Endometrial microvascular endothelial cells (primary cell): Measurements from ENCODE around the gene EFCAB6. TPM values are rescaled to one million over a fixed set of nuclear protein-coding genes. Genes with fewer than 3 reads are reported as not detected.
"Not testable (repeated sequence)": the region's sequence is repeated elsewhere in the genome, so short reads cannot be mapped to it uniquely, and the experiment has no call there.

Experiments used
- in situ Hi-C: cut with HindIII; loops from 2 replicates; pipeline ENCODE4 v1.10.0; 2017; ENCODE audit warnings: low sequenced_read_pairs, low pct_unique_long_range_greater_than_20kb; ENCODE audit errors: inconsistent ontology term
- total RNA-seq: library from RNA; depleted of rRNA; stranded (reverse); fragments of >200 nt; gene quantifications from one replicate; pipeline ENCODE4 v1.2.3, GENCODE V29; 2015; ENCODE audit errors: inconsistent ontology term

Gene EFCAB6
- total RNA-seq, 1 donor from 2014 or later, result 0.46 TPM

- in situ Hi-C loops, result no loop called here
Observed at GRCh38 chr22:43693249-43693648, 118.9 kb downstream of the EFCAB6 start.

- in situ Hi-C loops, result no loop called here
Observed at GRCh38 chr22:43689356-43689755, 122.7 kb downstream of the EFCAB6 start.

DNA sequence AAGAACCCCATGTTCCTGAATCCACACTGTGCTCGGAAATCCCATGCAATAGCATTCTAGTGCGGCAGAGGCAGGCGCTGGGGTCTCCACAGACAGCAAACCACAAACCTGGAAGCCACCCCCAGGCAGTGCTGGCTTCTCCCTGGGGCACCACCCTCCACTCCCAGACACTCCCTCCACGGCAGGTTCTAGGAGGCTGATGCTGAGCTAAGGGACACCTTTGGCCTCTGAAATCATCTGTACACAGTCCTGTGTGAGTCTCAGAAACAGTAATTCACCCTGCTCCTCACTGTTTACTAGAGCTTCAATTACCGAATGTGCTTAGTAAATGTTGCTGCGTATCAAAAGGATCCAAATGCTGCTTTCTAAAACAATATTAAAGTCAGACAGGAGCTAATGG, 129.3 kb downstream of the EFCAB6 start:
- in situ Hi-C loops, result no loop called here

DNA sequence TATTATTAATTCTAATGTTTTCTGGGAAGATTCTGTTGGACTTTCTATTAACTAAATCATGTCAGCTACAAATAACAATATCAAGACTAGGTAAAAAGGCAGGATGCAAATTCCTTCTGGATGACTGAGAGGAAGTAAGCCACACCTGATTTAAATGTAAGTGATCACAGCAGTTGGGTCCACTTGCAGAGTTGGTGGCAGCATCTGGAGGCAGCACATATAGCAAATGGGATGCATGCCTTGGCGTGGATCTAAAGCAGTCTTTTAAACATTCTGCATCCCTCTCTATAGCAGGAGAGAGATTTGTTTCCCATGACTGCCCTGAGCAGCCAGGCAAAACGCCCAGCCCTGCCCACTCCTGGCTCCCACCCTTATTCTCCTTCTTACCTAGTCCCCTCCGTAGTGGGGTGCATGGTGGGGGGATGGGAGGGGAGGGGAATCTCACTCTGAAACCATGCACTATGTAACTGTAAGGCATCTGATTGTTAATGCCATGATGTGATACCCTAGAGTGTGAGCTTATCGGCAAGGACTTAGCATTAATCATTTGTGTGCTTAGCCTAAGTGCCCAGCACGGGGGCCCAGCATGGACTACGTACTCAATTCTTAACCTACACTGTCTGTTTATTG, 130.3 kb downstream of the EFCAB6 start:
- in situ Hi-C loops, result no loop called here

GRCh38 chr22:43670513-43670912, 141.6 kb downstream of the EFCAB6 start:
- in situ Hi-C loops, result no loop called here

DNA sequence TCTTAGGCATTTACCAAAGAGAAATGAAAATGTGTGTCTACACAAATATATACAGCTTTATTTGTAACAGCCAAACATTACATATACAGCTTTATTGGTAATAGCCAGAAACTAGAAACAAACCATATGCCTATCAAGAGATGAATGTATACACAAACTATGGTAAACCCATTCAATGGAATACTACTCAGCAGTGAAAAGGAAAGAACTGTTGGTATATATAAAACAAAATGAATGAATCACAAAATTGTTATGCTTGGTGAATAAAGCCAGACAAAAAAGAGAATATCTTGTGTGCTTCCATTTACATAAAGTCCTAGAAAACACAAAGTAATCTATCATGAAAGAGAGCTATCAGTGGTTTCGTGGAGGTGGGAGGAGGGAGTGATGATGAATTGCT, 142.9 kb downstream of the EFCAB6 start:
- in situ Hi-C loops, result no loop called here

DNA sequence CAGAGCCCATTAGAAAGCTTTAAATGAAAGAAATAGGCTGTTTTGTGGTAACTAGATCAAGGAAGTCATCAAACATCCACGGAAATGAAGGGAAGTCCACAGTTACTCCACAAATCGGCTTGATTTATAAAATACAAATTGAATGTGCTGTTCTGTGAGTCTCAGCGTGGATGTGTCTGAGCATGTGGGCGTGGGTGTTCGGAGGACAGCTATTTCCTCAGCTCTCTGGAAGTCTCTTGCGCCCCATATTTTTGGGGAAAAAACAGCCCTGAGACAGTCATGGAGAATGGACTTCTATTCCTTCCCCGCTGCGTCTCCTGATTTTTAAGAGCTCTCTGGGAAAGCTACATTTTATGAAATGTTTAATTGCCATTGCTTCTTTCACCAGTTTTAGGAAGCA, 144.4 kb downstream of the EFCAB6 start:
- in situ Hi-C loops, result no loop called here

DNA sequence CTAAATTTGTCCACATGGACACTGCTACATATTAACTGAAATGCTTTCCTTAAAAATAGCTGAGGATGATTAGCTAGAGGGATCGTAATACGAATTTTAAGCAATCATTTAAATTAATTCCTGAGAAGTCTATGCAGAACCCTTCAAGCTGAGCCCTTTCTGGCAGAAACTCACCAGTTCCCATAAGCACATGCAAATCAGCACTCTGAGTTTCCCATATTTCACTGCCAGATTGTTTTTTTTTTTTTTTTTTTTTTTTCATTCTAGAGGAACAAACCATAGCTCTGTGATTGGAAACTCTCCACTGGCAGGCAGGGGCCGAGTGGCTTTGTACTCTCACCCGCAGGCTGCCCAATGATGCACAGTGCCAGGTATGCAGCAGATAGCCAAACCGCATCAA, 145.6 kb downstream of the EFCAB6 start:
- in situ Hi-C loops, result no loop called here

DNA sequence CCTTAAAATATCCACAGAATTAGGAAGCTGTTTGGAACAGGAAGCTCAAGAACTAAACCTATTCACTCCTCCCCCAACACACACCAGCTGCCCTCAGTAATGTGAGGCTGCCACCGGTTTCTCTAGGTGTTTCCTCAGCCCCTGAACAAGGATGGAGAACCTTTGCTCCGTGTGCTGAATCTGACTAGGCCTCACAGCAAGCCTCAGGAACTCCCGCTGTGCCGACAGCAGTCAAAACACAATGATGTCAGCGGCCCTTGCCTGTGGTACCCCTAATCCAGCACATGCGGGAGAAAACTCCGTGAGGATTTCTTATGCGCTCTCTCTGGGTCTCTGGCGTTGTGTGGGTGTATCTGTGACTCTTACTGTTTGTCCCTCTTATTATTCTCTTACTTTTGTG, 153.3 kb downstream of the EFCAB6 start:
- in situ Hi-C loops, result no loop called here

DNA sequence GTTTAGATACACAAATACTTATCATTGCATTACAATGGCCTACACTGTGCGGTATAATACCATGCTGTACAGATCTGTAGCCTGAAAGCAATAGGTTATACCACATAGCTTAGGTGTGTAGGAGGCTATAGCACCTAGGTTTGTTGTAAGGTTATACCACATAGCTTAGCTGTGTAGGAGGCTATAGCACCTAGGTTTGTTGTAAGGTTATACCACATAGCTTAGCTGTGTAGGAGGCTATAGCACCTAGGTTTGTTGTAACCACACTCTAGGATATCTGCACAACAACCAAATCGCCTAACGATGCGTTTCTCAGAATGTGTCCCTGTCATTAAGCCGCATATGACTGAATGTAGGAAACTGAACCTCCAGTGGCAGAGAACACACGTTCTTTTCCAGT, 155.5 kb downstream of the EFCAB6 start:
- in situ Hi-C loops, result not testable (repeated sequence)

GRCh38 chr22:43654271-43654670, 157.8 kb downstream of the EFCAB6 start:
- in situ Hi-C loops, result no loop called here

GRCh38 chr22:43652845-43653244, 159.3 kb downstream of the EFCAB6 start:
- in situ Hi-C loops, result no loop called here

GRCh38 chr22:43643387-43643786, 168.7 kb downstream of the EFCAB6 start:
- in situ Hi-C loops, result no loop called here

DNA sequence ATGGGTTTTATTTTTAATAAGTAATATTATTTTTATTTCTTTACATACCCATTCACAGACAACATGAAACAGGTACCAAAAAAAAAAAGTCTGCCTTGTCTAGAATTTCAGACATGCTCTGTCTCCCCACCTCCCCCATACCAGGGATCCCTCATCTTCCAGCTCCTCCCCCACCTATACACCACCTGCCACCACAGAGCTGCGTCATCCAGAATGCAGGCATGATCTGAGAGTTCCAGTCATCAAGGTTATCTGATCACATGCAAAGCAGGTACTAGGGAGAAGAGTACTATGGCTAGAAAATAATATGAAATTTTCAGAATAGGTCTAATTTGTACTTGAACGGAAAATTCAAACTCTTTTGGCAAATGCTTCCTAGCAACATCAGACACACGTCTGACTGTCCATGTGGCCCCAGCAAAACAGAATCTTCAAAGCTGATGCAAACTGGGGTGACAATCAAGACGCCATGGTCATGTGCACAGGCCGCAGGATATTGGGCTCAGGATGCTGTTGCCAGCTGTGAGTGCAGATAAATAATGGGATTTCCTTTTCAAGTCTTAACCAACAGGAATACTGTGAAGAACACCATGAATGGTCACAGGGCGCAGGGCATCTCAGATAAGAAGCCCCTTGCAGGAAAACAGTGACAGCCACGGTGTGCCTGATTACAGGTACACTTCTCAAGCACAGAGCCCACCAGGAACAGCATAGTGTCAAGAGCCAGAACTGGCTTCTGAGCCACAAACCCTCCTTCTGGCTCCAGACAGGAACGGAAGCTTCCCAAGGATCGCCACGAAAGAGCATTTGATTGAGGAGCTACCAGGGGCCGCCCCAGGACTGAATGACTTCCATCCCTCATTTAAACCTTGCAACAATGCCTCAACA, 169.5 kb downstream of the EFCAB6 start:
- in situ Hi-C loops, result no loop called here

DNA sequence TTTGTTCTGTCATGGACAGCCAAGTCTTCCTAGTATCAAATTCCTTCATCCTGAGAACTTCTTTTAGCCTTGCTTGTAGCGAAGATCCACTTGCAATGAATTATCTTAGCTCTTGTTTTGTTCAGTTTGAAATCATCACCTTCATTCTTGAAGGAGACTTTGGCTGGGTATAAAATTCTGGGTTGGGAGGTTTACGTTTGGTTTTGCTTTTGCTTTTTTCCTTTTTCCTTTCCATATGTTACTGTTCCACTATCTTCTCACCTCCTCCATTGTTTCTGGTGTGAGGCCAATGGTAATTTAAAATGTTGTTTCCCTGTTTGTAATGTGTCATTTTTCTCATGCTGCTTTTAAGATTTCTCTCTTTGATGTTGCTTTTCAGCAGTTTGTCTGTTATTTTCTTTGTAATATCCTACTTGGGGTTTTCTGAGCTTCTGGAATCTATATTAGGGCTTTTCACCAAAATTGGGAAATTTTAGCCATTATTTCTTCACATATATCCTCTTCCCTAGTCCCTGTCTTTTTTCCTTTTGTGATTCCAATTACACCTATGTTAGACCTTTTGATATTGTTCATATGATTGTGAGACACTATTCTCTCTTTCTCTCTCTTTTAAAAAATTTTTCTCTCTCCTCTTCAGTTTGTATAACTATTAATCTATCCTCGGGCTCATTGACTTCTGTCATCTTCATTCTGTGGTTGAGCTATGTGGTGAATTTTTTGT, 172.7 kb downstream of the EFCAB6 start:
- in situ Hi-C loops, result no loop called here

- in situ Hi-C loops, result no loop called here
Observed at GRCh38 chr22:43637275-43638260, 174.5 kb downstream of the EFCAB6 start.

DNA sequence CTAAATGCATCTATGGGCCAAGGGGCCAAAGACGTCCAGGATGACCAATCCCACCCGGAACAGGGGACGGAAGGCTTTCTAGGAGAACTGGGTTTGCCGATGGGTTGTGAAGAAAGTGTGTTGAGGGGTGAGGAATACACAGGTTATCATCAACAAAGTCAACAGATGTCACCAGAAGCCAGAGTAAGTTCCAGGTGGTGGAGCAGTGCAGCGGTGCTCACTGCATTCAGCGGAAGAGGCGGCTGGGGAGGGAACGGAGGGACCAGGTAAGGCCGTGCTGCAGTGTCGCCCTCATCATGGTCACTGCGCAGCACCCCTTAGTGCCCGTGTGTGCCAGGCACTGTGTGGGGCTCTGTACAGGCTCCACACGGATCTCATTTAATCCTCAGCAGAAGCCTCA, 176.0 kb downstream of the EFCAB6 start:
- in situ Hi-C loops, result no loop called here

DNA sequence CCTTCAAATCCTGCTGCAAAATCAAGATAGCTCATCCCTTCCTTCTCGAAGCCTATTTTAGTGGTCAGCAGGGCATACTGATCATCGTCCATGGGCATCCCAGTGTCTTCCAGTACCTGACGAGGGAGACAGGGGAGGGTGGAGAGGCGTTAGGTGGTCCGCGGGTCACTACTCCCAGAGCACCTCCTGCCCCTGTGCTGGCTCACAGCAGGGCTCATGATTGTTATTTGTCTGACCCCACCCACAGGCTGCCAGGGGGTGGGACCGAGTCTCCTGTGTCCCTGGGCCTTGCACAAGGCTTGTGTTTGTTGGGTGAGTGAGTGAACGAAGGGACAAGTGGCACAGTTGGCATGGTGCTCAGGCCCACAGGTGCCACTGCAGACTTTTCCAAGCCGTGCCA, 177.0 kb downstream of the EFCAB6 start:
- in situ Hi-C loops, result no loop called here

GRCh38 chr22:43634316-43634715, 177.8 kb downstream of the EFCAB6 start:
- in situ Hi-C loops, result no loop called here
